GM18907 (cell line): ENCODE results near the gene TLE2.
"Not testable (repeated sequence)": the region's sequence is repeated elsewhere in the genome, so short reads cannot be mapped to it uniquely, and the experiment has no call there.

Source experiments
- ATAC-seq: cut with Tn5 transposase; IDR thresholded peaks from one replicate; pipeline ENCODE4 v1.9.1; 2021; ENCODE audit warnings: mild to moderate bottlenecking, moderate library complexity; ENCODE audit not compliant: unreplicated experiment

Gene TLE2

DNA sequence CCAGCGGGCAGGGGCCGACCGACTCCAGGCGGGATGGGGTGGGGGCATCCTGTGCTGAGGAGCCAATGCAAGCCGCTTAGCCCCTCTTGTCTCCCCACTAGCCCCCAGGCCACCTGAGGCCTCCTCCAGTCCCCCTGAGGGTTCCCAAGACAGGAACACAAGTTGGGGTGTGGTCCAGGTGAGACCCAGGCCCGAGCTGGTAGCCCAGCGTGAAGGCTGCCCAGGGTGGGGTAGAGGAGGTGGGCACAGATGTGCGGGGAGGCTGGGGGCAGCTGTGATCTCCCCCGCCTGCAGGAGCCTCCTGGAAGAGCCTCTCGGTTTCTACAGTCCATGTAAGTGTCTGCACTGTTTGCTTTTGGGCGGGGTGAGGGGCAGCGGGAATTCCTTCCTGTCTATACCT, 41.3 kb downstream of the TLE2 start:
- ATAC-seq, result no peak

DNA sequence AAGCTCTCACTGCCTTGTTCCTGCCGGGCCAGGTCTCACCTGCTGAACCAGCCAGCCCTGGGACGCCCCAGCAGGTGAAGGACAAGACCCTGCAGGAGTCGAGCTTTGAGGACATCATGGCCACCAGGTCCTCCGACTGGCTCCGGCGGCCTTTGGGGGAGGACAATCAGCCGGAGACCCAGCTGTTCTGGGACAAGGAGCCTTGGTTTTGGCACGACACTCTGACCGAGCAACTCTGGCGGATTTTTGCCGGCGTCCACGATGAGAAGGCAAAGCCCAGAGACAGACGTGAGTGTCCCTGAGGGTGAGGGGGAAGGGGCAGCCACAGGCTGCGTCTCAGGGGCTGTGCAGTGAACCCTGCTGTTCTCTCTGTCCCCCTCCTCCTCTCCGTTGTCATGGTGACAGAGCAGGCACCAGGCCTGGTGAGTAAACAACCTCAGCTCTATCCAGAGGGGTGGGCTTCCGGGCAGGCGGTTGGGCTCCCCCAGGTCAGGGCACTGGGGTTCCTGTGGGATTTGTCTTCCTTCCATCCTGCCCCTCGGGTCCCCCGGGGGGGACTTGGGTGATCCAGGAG, 42.0 kb downstream of the TLE2 start:
- ATAC-seq, result no peak

DNA sequence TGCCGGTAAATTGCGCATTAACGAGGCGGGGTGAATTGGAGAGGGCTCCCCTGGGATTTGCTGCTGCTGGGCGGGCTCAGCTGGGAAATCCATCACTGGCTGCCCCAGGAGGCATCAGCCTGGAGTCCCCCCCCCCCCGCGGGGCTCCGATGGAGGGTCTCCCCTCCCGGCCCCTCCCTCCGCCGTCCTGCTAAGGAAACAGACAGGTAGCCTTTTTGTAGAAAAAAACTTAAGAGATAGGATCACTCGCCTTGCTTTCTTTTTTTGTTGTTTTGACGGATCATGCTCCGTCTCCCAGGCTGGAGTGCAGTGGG, 44.9 kb downstream of the TLE2 start:
- no peak for ATAC-seq

DNA sequence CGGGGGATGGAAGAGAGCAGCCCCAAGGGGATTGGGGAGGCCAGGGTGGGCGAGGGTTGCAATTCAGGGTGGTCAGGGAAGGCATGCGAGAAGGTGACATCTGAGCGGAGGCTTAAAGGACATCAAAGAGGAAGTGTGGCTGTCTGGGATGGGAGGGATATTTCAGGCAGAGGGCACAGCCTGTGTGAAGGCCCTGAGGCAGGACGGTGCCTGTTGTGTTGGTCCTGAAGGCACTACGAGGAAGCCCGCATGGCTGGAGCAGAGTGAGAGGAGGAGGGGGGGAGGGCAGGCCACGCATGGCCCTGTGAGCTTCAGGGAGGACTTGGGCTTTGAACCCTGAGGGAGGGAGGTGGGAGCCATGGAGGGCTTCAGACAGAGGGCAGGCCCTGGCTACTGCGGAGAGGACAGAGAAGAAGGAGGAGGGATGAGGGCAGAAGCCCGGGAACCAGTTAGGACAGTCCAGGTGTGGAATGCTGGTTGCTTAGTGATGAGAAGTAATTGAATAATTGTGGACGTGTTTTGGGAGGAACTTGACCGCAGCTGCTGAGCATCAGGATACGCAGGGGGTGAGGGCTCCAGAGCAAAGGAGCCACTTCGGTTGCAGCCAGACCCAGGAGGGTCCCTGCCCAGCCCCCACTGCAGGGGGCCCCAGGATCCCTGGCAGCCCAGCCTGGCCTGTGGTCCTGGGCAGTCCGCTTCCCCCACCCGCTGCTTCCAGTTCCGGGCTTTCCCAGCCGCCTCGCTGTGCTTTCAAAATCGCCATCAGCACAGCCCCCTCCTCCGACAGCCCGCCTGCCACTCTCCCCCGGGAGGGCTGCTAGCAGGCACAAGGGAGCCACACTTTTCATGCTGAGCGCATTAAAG, 45.5 kb downstream of the TLE2 start:
- ATAC-seq, result no peak

DNA sequence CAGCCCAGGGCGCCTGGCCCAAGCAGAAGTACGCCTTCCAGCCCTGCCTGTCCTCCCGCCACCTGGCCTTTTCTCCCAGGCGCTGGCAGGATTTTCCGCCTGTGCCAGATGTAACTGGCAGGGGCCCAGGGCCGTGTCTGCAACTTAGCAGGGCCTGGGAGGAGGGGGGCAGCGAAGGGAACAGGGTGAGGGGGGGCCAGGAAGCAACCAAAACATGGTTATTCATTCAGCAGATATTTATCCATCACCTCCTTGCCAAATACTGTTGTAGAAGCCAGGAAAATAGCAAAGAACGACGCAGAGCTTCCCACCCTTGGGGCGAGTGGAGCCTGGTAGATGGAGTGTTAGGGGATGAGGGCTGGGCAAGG, 46.1 kb downstream of the TLE2 start:
- no peak for ATAC-seq

DNA sequence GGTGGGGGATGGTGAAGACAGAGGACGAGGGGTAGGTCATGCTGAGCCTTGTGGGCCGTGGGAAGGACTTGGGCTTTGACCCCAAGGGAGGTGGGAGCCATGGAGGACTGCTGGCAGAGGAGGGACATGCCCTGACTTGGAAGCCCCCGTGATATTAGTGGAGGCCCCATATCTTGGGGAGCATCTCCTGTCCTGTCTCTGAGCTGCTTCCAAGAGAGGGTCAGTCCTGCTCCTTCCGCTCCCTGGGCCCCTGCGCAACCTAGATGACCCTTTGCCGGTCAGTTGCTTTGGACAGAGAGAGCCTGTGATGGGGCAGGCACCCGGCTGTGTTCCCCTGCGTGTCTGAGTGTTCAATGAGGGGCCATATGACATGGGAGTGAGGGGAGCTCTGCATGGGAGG, 46.5 kb downstream of the TLE2 start:
- no peak for ATAC-seq

DNA sequence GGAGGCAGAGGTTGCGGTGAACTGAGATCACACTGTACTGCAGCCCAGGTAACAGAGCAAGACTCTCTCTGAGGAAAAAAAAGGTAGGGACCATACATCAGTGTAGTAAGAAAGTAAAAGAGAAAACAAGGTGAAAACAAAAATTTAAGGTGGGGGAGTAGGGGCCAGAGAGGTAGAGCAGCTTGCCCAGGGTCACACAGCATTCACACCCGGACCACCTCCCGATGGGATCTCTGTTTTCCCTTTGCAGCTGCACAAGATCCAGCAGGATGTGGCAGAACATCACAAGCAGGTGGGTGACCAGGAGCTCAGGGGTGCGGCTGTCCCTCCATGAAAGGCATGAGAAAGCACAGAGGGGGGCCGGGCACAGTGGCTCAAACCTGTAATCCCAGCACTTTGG, 47.2 kb downstream of the TLE2 start:
- ATAC-seq, result no peak

DNA sequence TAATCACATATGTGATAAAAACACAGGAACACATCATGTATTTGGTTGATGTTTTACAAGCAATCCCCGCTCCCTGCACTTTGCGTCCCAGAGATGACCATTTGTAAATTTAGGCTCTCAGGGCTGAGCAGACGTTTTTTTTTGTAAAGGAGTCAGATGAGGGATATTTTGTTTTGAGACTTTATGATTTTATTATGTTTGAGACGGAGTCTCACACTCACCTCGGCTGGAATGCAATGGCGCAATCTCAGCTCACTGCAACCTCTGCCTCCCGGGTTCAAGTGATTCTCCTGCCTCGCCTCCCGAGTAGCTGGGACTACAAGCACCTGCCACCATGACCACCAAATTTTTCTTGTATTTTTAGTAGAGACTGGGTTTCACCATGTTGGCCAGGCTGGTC, 50.3 kb downstream of the TLE2 start:
- no peak for ATAC-seq

DNA sequence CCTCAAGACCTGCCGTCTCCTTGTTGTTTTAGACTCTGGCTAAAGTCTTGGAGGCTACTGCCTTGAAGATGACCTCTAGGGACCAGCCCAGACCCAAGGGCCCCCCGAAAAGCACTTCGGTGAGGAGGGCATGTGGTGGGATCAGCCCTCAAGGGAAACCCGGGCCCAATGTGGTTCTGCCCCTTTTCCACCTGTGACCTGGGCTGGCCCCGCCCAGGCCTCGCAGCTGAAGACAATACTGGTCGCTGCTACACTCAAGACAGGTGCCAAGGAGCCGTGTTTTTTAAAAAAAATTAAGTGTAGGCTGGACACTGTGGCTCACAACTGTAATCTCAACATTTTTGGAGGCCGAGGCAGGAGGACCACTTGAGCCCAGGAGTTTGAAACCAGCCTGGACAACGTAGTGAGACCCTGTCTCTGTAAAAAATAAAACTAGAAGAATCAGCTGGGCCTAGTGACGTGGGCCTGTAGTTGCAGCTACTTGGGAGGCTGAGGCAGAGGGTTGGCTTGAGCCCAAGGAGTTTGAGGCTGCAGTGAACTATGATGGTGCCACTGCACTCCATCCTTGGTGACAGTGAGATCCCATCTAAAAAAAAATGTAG, 50.8 kb downstream of the TLE2 start:
- ATAC-seq, result no peak

DNA sequence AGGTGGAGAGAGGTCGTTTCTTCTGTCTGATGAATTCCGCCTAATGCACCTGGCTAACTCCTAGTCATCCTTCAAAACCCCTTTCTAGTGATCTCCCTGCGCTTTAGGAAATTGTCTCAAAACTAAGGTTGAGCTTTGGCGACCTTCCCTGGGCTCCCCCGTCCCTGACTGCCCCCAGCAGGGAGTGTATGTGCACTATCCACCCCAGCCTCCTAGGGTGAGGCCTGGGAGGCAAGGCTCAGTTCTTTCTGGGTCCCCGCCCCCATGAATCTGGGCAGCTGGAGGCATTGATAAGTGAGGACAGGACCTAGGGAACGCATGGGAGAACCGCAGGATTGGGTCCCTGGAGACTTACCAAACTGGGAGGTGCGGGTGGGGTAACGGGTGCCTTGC, 51.3 kb downstream of the TLE2 start:
- ATAC-seq, result peak; percentile 24

DNA sequence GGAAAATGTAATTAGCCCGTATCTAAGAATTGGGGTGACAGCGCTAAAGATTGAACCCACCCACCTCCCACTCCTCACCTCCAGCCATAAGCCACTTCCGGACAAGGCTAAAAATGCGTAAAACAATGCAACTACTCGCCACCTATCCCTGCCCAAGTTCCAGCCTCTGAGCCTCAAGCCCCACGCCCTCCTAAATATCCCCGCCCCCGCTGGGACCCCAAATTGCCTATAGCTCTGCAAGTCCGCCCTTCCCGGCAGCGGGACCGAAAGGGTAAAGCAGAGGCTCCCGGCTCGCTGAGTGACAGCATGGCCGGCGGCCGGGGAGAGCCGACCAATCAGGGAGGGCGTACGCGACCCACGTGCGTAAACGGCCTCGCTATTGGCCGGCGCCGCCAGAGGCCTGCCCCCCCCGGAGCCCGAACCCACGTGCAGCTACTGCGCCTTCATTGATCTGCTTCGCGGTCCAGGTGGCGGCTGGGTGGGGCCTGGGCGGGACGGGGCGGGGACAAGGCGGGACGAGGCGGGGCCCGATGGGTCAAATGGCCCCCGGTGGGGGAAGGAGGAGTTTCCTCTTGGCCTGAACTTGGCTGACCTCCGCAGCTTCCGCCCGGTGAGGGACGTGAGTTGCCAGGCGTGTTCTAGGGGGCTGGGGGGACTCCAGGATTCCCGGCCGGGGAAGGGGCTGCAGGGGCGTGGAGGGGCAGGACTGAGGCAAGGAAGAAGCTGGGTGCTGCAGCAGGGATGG, 51.9 kb downstream of the TLE2 start, which contains the start of gene TLE6:
TSS of gene TLE6 (plus strand) at position 564 of the 745 bp plus-strand sequence. CDS start 670 bp downstream, outside the sequence.
- peak; percentile 87 for ATAC-seq

DNA sequence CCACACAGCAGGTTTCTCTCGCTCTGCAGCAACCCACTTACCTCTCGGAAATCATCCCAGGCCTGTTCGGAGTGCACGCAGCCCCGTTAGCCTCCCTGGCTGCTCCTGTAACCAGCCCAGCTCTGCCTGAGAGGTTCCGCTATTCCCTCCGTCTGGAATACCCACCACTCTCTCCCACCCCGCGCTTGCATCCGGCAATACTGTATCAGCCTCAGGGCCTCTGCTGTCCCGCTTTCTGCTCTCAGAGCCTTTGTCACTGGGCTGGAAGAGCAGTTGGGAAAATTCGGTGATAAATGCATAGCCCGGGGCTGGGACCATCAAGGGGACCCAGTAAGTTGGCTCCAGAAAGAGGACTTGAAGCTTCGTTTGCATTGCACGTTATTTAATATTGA, 52.5 kb downstream of the TLE2 start:
- peak; percentile 1 for ATAC-seq

DNA sequence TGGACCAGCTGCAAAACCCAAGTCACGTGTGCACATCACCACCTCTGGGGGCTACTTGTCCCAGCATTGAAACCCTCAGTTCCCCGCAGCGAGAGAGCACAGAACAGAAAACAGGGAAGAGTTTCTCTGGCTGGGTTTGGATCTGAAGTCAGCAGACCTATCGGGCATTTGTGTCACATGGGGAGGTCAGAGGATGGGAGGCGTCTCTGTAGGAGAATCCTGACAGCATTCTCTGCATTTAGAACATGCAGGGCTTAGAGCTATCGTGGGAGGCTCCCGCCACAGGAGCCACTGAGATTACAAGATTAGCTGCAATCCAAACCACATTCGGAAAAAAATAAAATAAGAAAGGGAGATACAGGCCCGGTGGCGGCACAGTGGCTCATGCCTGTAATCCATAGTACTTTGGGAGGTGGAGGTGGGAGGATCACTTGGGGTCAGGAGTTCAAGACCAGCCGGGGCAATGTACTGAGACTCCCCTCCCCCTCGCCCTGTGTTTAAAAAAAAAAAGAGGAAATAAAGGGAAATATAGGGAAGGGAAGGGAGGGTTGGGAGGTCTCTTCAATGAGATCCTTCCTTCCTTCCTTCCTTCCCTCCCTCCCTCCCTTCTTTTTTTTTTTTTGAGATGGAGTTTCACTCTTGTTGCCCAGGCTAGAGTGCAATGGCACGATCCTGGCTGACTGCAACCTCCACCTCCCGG, 54.6 kb downstream of the TLE2 start:
- no peak for ATAC-seq

DNA sequence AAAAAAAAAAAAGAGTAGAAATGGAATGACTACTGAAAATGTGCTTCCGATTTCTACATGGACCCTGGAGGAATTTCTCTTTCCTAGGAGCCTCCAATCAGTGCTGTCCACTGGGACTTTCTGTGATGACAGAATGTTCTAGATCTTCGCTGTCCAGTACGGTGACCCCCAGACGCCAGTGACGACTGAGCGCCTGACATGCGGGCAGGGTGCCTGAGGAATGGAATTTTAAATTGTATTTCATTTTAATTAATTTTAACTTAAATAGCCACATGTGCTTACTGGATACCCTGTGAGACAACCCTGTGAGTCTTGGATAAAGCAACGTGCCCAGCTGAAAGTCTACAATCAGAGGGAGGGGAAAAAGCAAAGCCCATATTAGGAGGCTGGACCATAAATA, 55.9 kb downstream of the TLE2 start:
- ATAC-seq, result no peak

DNA sequence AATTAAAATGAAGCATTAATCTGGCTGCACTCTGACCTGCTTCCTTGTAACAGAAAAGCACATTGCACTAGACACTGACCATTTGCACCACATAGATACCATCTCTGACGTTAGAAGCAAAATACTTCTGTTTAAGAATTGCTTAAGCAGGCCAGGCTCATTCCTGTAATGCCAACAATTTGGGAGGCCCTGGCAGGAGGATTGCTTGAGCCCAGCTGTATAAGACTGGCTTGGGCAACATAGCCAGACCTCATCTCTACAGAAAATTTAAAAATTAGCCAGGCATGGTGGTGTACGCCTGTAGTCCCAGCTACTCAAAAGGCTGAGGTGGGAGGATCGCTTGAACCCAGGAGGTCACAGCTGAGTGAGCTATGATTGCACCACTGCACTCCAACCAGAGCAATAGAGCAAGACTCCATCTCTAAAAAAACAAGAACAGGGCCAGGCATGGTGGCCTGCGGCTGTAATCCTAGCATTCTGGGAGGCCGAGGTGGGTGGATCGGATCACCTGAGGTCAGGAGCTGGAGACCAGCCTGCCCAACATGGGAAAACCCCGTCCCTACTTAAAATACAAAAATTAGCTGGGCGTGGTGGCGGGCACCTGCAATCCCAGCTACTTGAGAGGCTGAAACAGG, 58.8 kb downstream of the TLE2 start:
- no peak for ATAC-seq

DNA sequence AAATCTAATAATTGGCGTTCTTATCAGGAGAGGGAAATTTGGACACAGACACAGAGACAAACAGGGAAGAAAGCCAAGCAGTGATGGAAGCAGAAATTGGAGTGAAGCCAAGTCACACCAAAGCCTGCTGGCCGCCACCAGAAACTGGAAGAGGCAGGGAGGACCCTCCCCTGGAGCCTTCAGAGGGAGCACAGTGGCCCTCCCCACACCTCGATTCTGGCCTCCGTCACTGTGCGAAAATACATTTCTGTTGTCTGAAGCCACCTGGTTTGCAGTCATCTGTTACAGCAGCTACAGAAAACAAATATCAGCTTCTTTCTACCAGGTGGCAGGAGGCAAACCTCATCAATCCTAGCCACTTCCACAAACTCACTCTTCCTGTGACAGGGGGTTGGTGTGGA, 60.0 kb downstream of the TLE2 start:
- ATAC-seq, result no peak

DNA sequence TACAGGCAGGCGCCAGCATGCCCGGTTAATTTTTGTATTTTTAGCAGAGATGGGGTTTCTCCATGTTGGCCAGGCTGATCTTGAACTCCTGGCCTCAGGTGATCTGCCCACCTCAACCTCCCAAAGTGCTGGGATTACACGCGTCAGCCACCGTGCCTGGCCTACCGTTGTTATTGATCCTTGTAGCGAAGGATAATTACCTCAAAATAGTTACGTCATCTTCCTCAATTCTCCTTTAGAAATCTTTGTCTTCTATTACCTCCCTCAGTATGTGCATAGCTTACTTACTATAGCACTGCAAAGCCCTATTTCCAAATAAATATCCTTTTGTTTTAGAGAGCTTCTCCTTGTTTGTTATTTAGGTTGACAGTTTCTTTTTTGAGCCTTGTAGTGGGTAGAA, 61.1 kb downstream of the TLE2 start:
- no peak for ATAC-seq

DNA sequence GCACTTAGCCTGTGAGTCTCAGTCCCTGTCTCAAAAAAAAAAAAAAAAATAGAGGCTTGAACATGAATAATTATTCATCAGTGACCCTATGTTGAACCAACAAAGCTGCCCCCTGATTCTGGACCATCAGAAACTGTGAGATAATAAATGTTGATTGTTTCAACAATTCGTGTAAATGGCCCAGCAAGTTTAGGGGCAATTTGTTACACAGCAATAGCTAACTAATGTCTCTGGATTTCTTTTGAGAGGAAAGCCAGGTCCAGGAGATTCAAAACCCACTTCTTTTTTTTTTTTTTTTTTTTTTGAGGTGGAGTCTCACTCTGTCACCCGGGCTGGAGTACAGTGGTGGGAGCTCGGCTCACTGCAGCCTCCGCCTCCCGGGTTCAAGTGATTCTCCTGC, 64.2 kb downstream of the TLE2 start:
- ATAC-seq, result no peak

DNA sequence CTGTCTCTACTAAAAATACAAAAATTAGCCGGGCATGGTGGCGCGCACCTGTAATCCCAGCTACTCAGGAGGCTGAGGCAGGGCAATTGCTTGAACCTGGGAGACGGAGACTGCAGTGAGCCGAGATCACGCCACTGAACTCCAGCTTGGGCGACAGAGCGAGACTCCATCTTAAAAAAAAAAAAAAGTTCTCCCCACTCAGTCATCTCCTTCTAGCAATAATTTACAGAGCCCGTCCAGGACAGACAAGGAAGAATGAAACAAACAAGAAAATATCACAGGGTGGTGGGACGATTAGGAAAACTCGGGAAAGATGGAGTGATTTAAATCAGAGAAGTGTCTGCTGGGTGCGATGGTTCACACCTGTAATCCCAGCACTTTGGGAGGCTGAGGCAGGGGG, 65.4 kb downstream of the TLE2 start:
- ATAC-seq, result not testable (repeated sequence)

DNA sequence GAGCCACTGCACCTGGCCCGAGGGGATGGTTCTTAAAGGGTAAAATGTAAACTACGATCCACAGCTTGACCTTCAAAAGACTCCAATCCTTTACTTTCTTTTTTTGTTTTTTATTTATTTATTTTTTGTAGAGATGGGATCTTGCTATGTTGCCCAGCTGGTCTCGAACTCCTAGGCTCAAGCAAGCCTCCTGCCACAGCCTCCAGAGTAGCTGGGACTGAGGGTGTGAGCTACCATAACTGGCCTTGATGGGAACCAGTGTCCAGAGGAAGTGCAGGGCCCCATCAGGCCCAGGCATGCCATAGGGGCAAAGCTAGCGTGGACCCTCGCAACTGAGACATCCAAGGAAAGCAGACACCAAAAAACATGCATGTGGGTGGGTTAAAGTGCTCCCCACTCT, 66.0 kb downstream of the TLE2 start:
- ATAC-seq, result no peak
